ENCODE measurements around the gene BORA. TPM values are rescaled to one million over a fixed set of nuclear protein-coding genes. Genes with fewer than 3 reads are reported as not detected.
"Not testable (repeated sequence)": the region's sequence is repeated elsewhere in the genome, so short reads cannot be mapped to it uniquely, and the experiment has no call there.

BORA gene
- 15.2 and 22.4 TPM in 2 replicates for total RNA-seq (2014; rRNA removed; shearing (Covaris generic))

DNA sequence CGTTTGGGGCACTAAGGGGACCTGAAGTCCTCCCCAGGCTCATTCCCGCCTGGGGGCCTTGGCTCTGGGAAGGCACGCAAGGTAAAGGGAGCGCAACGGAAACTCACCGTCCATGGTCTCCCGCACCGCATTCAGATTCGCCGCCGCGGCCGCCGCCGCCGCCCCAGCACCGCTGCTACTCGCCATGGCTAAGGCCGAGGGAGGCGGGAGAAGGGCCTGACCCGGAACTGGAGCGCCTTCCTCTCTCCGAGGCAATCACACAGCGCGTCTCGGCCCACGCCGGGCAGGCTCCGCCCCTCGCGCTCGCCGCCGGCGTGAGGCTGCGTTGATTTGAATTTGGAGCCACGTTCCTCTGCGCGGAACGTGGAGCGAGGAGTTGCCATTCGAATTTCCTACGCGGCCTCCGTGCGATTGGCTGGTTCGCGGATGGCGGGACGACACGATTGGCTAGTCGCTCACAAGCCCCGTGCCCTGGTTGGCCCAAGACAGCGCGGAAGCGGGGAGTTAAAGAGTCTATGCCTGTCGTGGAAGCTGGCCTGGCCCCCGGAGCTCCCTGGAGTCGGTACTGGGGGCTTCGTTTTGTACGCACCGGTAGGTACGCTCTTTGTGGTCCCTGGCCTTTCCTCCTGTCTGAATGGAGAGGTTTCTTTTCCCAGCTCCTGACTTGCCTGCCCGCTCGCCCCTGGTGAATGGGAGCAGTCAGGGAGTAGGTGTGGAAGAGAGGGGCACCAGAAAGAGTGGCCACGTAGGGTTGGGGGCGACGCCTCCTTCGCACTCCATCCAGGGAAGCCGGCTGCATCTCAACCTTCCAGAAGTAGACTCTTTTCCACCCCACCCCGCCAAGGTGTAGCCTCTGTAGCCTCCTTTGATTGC is at the start of gene BORA, which contains the start of gene MZT1:
Gene BORA (plus strand): TSS at position 507 of the 873 bp plus-strand sequence. CDS start 1,018 bp downstream, outside the sequence.
Gene MZT1 (minus strand): TSS at position 213 of the 873 bp plus-strand sequence. CDS start 27 bp downstream, at position 186.
- DNase-seq (ENCODE audit: low read depth): peak; percentile 97

DNA sequence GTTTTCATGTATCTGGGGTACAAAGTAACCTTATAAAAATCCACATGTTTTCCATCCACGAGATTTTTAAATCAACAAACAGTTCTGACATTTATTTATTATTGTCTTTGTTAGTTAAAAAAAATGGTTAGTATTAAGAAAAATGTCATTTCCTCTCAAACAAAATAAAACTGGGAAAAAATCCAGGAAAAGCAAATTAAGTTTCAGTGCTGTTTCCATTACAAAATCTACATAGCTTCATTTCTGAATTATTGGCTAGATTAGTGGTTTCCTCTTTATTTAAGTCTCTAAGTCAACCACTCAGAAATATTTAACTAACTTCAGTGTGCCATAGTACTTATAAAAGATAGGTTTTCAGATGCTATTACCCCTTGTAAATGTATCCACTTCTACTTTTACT is 49.4 kb upstream of the BORA start:
- no peak for DNase-seq (ENCODE audit: low read depth)

DNA sequence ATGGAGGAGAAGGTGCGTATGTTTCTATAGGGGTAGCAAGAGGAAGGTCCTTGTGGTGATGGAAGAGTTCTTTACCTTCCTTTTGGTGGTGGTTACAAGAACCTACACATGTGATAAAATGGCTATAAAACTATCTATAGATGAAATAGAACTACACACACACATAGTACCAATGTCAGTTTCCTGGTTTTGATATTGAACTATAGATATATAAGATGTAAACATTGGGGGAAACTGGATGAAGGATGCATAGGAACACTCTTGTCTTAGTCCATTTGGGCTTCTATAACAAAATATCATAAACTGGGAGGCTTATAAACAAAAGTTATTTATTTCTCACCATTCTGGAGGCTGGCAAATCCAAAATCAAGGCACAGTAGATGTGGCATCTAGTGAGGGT is 47.4 kb upstream of the BORA start:
- DNase-seq (ENCODE audit: low read depth): no peak

DNA sequence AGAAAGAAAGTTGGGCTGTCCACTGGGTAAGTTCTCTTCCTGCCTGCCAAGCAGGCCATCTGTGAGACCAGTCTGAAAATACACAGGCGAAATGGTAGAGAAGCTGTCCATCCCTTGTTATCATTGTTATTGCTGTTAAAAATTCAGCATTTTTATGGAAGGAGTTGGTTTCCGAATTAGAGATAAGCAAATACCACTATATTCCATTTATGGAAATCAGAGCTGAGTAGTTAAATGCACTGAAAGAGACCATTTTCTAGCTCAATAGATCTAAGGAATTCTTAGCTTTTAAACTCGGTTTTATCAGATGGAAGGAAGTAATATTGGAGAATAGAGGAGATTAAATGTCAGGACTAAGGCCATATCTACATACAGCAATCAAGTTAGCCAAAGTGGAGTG is 41.0 kb upstream of the BORA start:
- no peak for DNase-seq (ENCODE audit: low read depth)

DNA sequence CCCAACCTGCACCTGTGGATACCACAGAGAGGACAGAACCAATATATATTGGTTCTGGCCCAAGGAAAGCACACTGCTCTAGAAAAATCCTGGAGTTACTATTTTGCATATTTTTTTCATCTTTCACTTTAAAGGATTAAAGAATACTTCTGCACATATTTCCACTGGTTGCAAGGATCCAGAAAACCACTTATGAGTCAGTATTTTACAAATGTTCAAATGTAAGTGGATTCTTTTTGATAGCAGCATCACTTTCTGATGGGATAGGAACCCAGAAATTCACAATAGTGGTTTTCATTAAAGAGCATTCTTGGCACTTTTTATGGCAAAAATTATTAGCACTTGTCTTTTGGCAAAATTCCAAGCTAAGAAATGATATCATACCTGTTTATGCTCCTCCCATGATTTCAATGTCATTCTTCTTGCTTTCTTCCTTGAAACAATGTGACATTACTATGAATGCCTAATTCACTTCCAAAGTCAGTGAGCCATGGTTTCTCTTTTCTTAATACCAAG is 38.5 kb upstream of the BORA start:
- DNase-seq (ENCODE audit: low read depth): no peak

DNA sequence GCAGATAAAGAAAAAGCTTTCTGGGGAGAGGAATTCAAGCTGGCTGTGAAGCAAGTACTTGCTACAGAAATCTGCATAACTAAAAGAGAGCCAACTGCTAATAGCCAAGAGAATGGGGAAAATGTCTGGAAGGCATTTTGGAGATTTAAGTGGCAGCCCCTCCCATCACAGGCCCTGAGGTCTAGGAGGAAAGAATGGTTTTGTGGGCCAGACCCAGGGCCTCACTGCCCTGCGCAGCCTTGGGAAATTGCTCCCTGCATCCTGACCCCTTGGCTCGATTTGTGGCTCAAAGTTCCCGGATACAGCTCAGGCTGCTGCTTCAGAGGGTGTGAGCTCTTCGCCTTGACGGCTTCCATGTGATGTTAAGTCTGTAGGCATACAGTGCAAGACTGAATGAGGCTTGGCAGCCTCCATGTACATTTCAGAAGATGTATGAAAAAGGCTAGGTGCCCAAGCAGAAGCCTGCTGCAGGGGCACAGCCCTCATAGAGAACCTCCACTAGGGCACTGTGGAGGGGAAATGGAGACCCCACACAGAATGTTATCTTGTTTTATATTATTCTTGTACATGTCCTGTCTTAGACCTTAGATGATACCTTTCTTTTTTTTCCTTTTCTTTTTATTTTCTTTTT is 34.7 kb upstream of the BORA start:
- no peak for DNase-seq (ENCODE audit: low read depth)

DNA sequence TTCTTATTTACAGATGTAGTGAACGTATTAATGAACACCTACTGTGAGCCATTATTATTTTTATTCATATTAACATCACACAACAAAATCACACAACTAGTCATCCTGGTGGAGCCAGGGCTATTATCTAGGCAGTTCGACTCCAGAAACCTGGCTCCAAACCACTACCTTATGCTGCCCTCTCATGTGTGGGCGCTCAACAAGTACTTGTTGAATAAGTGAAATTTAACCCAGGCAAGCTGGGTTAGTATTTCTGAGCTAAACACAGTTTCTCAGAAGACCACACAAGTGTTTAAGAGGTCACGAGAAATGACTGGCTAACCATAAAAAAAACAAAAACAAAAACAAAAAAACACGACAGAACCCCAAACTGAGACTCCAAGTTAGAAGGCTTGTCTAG is 33.9 kb upstream of the BORA start:
- DNase-seq (ENCODE audit: low read depth): no peak

DNA sequence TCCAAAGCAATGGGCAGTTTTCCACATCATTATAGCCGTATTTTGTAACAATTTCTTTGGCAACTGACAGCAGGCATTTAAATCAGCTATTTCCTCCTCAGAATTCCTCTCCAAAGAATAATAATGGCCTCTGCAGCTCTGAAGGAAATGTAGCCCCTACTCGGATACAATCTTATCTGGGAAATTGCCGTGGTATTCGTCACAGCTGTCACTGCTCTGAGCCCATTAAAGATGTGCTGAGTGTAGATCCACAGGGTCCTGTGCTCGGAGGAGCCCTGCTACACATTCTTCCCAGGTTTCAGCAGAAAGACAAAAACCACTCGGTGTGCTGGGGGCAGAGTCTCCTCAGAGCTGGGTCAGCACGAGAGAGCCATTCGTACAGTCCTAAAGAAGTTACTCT is 33.4 kb upstream of the BORA start:
- no peak for DNase-seq (ENCODE audit: low read depth)

DNA sequence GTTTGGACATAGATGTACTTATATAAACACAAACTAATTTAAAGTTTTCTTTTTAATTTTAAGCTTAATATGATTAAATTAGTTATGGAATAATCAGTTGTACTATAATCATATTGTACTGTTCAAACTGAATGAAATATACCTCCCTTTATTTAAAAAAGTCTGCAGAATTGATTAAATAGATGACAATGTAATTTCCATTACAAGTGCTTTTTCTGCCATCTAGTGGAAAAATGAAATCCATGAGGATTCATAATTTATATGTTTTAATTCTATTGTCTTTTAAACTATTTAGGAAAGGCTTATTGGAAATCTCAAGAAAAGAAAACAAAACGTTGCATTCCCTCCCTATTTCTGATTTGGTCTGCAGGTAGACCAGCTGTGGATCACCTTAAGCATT is 31.1 kb upstream of the BORA start:
- no peak for DNase-seq (ENCODE audit: low read depth)

DNA sequence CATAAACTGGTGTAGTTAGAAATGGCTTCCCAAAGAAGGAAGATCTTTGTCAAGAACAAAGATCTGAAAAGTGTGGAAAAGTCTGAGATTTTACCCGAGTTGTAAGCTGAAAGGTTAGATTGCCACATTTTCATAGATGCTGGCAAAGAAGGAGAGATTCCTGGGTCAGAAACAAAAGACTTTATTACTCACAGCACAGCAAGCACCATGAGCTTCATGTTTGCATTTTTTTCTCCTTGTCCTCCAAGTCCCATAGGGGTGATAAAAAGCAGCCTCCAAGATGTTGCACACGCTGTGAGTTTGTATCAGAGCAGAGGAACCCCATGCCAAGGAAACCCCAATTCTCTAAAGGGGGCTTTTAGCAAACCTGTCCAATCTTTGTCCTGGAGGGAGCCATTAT is 29.6 kb upstream of the BORA start:
- DNase-seq (ENCODE audit: low read depth): no peak

DNA sequence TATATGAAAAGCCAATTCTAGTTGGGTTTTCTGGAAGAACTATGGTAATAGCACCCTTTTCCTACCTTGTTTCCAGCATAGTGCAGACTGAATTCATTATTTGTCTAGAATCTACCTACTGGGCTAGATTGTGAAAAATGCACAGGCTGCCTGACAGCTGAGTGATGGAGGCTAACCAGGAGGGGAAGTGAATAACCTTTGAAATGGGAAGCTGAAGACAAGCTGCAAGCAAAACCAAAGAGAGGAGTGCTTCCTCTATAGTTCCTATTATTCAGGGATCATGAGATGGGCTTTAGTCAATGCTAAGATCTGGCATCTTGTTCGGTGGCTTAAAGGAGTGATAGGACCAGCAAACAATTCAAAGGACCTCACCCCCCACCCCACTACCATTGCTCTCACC is 27.2 kb upstream of the BORA start:
- DNase-seq (ENCODE audit: low read depth): no peak

DNA sequence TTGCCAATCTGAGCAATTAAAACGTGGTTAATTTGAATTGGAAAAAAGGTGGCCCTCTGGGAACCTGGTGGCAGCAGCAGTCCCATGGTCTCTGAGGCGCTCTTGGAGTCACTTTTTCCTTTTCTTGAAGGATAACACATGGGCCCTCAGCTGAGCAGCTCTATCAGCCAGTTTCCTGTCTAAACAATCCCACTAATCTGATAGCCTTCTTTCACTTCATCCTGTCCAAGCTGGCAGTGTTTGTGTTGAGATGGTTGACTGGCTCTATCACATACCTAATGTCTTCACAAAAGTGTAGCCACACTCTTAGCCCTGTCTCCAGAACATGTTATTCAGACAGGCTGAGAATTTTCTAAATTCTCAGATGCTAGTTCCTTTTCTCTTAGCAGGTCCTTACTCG is 10.9 kb upstream of the BORA start:
- DNase-seq (ENCODE audit: low read depth): no peak

DNA sequence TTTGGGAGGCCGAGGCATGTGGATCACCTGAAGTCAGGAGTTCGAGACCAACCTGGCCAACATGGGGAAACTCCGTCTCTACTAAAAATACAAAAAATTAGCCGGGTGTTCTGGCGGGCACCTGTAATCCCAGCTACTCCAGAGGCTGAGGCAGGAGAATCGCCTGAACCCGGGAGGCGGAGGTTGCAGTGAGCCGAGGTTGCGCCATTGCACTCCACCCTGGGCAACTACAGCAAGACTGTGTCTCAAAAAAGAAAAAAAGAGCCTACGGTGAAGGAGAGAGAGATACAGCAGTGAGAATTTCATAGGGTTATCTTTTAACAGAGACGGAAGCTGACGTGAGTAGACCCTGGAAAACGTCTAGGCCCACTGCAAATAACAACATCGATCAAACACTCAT is 1.5 kb upstream of the BORA start:
- not testable (repeated sequence) for DNase-seq (ENCODE audit: low read depth)

DNA sequence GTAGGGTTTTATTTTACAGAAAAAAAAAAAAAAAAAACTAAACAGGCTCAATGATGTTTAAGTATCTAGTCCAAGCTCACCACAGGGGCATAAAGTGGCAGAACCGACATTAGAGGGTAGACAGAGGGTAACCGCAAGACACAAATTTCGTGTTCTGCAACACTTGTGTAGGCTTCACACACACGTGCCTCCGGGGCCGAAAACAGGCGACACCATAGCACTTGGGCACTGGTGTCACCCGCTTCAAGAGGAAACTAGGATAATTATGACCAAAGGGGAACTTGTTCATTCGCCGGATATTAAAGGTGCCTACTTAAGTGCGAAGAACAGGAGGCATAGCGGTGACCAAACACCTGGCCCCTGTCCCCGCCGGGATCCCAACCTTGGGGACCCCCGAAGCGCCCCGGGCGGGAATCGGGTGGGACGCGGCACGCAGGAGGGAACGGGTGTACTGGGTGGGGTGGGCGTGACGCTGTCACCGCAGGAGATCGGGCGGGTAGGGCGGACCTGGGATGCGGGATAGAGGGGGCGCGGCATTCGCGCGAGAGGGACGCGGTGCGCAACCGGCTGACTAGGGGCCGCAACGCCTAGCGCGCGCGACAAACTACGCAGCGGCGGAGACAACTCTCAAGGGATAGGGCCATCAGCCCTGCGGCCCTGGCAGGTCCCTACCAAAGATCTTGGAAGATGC is 852 bp upstream of the BORA start:
- DNase-seq (ENCODE audit: low read depth): peak; percentile 30

DNA sequence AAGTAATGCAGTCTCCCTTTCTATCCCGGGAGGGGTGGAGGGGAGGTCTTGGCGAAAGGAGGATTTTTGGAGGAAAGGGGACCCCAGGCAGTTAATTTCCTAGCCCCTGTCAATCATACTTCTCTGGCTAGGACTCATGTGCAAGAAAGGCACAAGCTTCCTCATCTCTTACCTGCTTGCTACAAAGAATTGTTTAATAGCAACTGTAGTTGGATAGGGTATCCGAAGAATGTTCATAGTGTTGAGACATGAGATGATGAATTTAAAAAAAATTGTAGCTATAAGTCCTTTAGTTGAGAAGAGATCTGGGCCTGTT is 525 bp downstream of the BORA start:
- DNase-seq (ENCODE audit: low read depth): no peak

DNA sequence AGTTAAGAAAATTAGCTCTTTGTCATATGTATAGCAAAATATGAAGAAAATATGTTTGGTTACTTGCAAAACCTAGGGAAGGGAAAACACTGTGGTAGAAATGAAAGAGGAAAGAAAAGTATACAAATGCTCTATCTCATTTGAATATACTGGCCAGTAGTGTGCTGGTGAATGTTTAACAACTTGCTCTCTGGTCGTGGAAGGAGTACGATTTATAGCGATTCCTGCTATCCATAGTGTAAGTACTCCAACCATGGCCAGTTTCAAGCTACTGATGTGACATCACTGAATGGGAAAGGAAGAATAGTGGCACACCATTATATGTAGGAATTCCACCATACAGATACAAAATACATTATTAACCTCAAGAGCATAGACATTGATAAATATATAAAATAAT is 9.3 kb downstream of the BORA start:
- no peak for DNase-seq (ENCODE audit: low read depth)

DNA sequence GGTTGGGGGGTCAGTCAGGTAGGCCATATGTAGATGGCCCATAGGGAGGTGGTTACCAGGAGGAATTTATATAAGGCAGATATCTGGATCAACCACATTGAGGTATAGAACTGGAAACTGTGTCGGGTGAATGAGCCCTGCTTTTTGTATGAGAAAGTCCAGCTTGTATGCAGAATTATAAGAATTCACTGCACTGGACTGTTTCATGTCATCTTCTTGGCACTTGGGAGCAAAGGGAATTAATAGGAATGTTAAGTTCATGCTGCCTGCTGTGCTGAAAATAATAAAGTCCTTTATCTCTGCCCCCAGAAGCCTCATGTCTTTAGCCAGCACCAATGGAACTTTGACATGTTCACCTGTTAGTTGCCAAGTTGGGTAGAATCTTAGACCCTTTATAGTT is 12.3 kb downstream of the BORA start:
- no peak for DNase-seq (ENCODE audit: low read depth)

DNA sequence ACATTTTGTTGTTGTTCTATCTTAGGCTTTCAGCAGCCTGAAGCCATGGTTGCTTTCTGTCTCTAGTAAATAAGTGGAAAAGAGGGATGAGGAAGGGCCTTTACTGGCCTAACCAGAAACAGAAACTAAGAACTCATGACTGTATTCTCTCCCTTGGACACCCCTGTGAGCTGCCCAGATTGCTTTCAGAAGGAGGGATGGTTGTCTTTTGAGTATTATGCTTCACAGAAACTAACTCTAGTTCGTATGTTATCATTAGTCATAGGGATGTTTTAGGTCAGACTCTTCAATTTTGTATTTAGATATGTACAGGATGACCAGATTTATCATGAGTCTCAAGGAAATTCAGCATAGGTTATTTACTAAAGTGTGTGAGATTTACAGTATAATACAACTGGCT is 17.5 kb downstream of the BORA start:
- no peak for DNase-seq (ENCODE audit: low read depth)

DNA sequence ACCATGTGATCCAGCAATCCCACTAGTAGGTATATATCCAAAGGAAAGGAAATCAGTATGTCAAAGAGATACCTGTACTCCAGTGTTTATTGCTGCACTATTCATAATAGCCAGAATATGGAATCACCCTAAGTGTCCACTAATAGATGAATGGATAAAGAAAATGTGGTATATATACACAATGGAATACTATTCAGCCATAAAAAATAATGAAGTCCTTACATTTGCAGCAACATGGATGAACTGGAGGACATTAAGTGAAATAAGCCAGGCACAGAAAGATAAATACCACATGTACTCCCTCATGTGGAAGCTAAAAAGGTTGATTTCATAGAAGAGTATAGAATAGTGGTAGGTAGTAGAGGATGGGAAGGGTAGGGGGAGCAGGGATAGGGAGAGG is 23.5 kb downstream of the BORA start:
- DNase-seq (ENCODE audit: low read depth): no peak

DNA sequence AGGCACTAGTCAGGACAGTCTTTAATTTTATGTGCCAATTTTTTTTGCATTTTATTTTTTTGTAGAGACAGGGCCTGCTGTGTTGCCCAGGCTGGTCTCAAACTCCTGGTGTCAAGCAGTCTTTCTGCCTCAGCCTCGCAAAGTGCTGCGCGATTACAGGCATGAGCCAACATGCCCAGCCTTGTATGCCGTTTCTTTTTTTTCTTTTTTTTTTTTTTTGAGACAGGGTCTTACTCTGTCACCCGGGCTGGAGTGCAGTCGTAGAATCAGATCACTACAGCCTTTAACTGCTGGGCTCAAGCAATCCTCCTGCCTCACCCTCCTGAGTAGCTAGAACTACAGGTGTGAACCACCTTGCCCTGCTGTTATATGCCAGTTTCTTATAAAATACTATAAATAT is 26.4 kb downstream of the BORA start:
- no peak for DNase-seq (ENCODE audit: low read depth)

DNA sequence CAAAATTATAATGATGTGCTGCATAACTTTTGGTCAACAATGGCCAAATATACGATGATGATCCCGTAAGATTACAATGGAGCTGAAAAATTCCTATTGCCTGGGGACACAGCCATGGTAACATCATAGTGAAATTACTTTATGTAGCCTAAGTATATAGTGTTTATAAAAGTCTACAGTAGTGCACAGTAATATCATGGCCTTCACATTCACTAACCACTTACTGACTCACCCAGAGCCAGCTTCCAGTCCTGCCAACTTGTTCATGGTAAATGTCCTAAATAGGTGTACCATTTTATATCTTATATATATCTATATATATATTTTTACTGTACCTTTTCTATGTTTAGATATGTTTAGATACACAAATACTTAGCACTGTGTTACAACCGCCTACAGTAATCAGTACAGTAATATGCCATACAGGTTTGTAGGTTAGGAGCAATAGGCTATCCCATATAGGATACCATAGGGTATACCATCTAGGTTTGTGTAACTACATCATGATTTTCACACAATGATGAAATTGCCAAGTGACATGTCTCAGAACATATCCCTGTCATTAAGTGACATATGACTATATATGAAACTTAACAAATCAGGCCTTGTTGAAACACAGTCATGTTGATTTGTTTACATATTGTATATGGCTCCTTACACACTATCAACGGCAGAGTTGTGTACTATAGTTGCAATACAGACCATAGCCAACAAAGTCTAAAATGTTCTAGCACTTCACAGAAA is 30.2 kb downstream of the BORA start:
- DNase-seq (ENCODE audit: low read depth): no peak

DNA sequence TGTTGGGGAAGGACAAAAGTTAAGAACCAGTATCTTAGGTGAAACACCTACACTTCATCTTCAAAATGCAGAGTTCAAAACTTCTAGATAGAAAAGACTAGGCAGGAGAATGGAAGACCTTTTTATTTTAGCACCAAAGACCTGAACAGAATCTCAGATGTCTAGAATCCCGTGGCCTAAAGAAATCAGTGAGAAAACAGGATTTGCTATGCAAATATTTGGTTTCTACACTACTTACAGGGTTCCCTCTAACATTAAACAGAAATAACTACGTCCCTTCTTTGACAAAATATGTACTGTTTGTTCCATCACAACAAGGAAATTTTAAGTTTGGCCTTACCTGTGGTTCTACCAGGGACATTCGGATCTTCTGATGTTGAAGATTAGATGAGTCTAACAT is 32.5 kb downstream of the BORA start:
- DNase-seq (ENCODE audit: low read depth): no peak
